H9 (cell line): Measurements from ENCODE around the gene MFSD11. TPM values are rescaled to one million over a fixed set of nuclear protein-coding genes. Genes with fewer than 3 reads are reported as not detected.

Experiments
- DNase-seq: peaks from one replicate; pipeline ENCODE4 v3.0.0-alpha.2; 2017
- H2AFZ ChIP-seq: one replicate; pipeline ENCODE4 v1.6.1; 2013; ENCODE audit warnings: mild to moderate bottlenecking, low read length, control low read depth, moderate library complexity
- H2AK5ac ChIP-seq: 2 replicates; pipeline ENCODE4 v1.6.1; 2013; ENCODE audit warnings: low read length, control low read depth, mixed read lengths; ENCODE audit not compliant: insufficient read length
- H2BK120ac ChIP-seq: one replicate; pipeline ENCODE4 v1.6.1; 2013; ENCODE audit warnings: low read depth, mild to moderate bottlenecking, low read length, control low read depth, inconsistent platforms; ENCODE audit not compliant: poor library complexity, severe bottlenecking
- H2BK12ac ChIP-seq: 2 replicates; pipeline ENCODE4 v1.6.1; 2013; ENCODE audit warnings: low read length, control low read depth, mixed read lengths, low read depth; ENCODE audit not compliant: insufficient read length
- H2BK15ac ChIP-seq: 2 replicates; pipeline ENCODE4 v1.6.1; 2013; ENCODE audit warnings: low read depth, low read length, control low read depth
- H2BK20ac ChIP-seq: one replicate; pipeline ENCODE4 v1.6.1; 2013; ENCODE audit warnings: low read depth, mild to moderate bottlenecking, low read length, control low read depth, inconsistent platforms; ENCODE audit not compliant: poor library complexity, severe bottlenecking
- H2BK5ac ChIP-seq: 2 replicates; pipeline ENCODE4 v1.6.1; 2013; ENCODE audit warnings: low read length, control low read depth, mixed read lengths; ENCODE audit not compliant: insufficient read length
- H3K14ac ChIP-seq: 2 replicates; pipeline ENCODE4 v1.6.1; 2013; ENCODE audit warnings: low read length, control low read depth; ENCODE audit not compliant: insufficient read depth
- H3K18ac ChIP-seq: 2 replicates; pipeline ENCODE4 v1.6.1; 2013; ENCODE audit warnings: low read depth, mild to moderate bottlenecking, mixed read lengths, low read length, control low read depth; ENCODE audit not compliant: insufficient read length
- H3K23ac ChIP-seq: 2 replicates; pipeline ENCODE4 v1.6.1; 2013; ENCODE audit warnings: low read length, control low read depth, mixed read lengths, low read depth; ENCODE audit not compliant: insufficient read length
- H3K23me2 ChIP-seq: 2 replicates; pipeline ENCODE4 v1.6.1; 2013; ENCODE audit warnings: low read depth, mild to moderate bottlenecking, mixed read lengths, low read length, control low read depth; ENCODE audit not compliant: insufficient read length, poor library complexity, severe bottlenecking
- H3K27ac ChIP-seq: 2 replicates; pipeline ENCODE4 v1.5.1; 2013; ENCODE audit warnings: low read length, control low read depth, mixed read lengths, low read depth; ENCODE audit not compliant: insufficient read length
- H3K27me3 ChIP-seq: 2 replicates; pipeline ENCODE4 v1.6.1; 2013; ENCODE audit warnings: low read length, control low read depth, inconsistent platforms; ENCODE audit not compliant: insufficient read depth
- H3K4ac ChIP-seq: 2 replicates; pipeline ENCODE4 v1.6.1; 2013; ENCODE audit warnings: low read depth, mild to moderate bottlenecking, control low read depth, inconsistent platforms, low read length, moderate library complexity
- H3K4me1 ChIP-seq: 2 replicates; pipeline ENCODE4 v1.6.1; 2013; ENCODE audit warnings: low read length, control low read depth, inconsistent platforms; ENCODE audit not compliant: insufficient read depth
- H3K4me2 ChIP-seq: 2 replicates; pipeline ENCODE4 v1.6.1; 2013; ENCODE audit warnings: low read length, control low read depth, mixed read lengths; ENCODE audit not compliant: insufficient read length, insufficient read depth
- H3K56ac ChIP-seq: 2 replicates; pipeline ENCODE4 v1.6.1; 2013; ENCODE audit warnings: low read depth, mild to moderate bottlenecking, mixed read lengths, low read length, control low read depth; ENCODE audit not compliant: insufficient read length
- H3K79me1 ChIP-seq: 2 replicates; pipeline ENCODE4 v1.6.1; 2013; ENCODE audit warnings: low read depth, mild to moderate bottlenecking, moderate library complexity, low read length, control low read depth, inconsistent platforms; ENCODE audit not compliant: insufficient read depth, poor library complexity, severe bottlenecking
- H3K79me2 ChIP-seq: 2 replicates; pipeline ENCODE4 v1.6.1; 2013; ENCODE audit warnings: low read length, control low read depth, inconsistent platforms; ENCODE audit not compliant: insufficient read depth
- H3K9ac ChIP-seq: 2 replicates; pipeline ENCODE4 v1.6.1; 2013; ENCODE audit warnings: low read length, control low read depth, mixed read lengths; ENCODE audit not compliant: insufficient read length; ENCODE audit errors: extremely low read depth
- H3K9me3 ChIP-seq: one replicate; pipeline ENCODE4 v1.6.1; 2013; ENCODE audit warnings: low read depth, low read length, inconsistent platforms; ENCODE audit not compliant: control insufficient read depth
- H3T11ph ChIP-seq: one replicate; pipeline ENCODE4 v1.6.1; 2013; ENCODE audit warnings: mild to moderate bottlenecking, low read length, control low read depth, inconsistent platforms
- H4K20me1 ChIP-seq: one replicate; pipeline ENCODE4 v1.6.1; 2013; ENCODE audit not compliant: control insufficient read depth, insufficient read length, insufficient read depth
- H4K5ac ChIP-seq: 2 replicates; pipeline ENCODE4 v1.6.1; 2013; ENCODE audit warnings: low read depth, mild to moderate bottlenecking, mixed read lengths, low read length, control low read depth; ENCODE audit not compliant: insufficient read length
- H4K8ac ChIP-seq: replicated peaks from 2 replicates; pipeline ENCODE4 v1.6.1; 2013; ENCODE audit warnings: low read length, control low read depth, mixed read lengths, low read depth; ENCODE audit not compliant: insufficient read length
- H4K91ac ChIP-seq: 2 replicates; pipeline ENCODE4 v1.6.1; 2013; ENCODE audit warnings: low read depth, mild to moderate bottlenecking, moderate library complexity, mixed read lengths, low read length, control low read depth; ENCODE audit not compliant: insufficient read length
- H3K27ac Mint-ChIP-seq, 3 experiments: 2 replicates in 2 of 3; 3 replicates in 1 of 3; pipeline ENCODE4 v1.8.0; 2020 to 2021; ENCODE audit warnings: mixed read lengths in 3 of 3, mild to moderate bottlenecking in 1 of 3, moderate library complexity in 1 of 3
- H3K27me3 Mint-ChIP-seq: 2 replicates; pipeline ENCODE4 v1.8.0; 2021; ENCODE audit warnings: low read depth, mild to moderate bottlenecking, moderate library complexity, mixed read lengths
- H3K36me3 Mint-ChIP-seq, 3 experiments: 2 replicates in 2 of 3; 3 replicates in 1 of 3; pipeline ENCODE4 v1.8.0; 2020 to 2021; ENCODE audit warnings: low read depth in 3 of 3, mixed read lengths in 3 of 3; ENCODE audit not compliant: insufficient read depth in 1 of 3
- H3K4me1 Mint-ChIP-seq, 2 experiments: 2 replicates each; pipeline ENCODE4 v1.8.0; 2020; ENCODE audit warnings: mixed read lengths in 2 of 2
- H3K4me3 Mint-ChIP-seq, 2 experiments: 2 replicates in 1 of 2; 3 replicates in 1 of 2; pipeline ENCODE4 v1.8.0; 2020 to 2021; ENCODE audit warnings: mild to moderate bottlenecking in 2 of 2, mixed read lengths in 2 of 2, moderate library complexity in 1 of 2
- H3K9me3 Mint-ChIP-seq, 2 experiments: 2 replicates in 1 of 2; 3 replicates in 1 of 2; pipeline ENCODE4 v1.8.0; 2020; ENCODE audit warnings: mild to moderate bottlenecking in 2 of 2, mixed read lengths in 2 of 2, moderate library complexity in 1 of 2
- CTCF ChIP-seq: fragments of 200-600 bp; sonication (generic); conservative IDR thresholded peaks from 3 replicates; pipeline ENCODE4 v1.8.0; 2021; ENCODE audit warnings: antibody characterized with exemption, mild to moderate bottlenecking
- WGBS: extraction: QIAGEN DNeasy Blood & Tissue Kit; methylation state at CpG from one replicate; pipeline ENCODE4 v1.1.7; 2013; ENCODE audit warnings: missing lambda C conversion rate, low lambda C conversion rate, mixed read lengths; ENCODE audit not compliant: insufficient read length; ENCODE audit errors: extremely low coverage; 5-methylcytosine and 5-hydroxymethylcytosine counted together
- total RNA-seq: library from RNA; stranded (reverse); gene quantifications from 2 replicates; pipeline ENCODE4 v1.2.1, GENCODE V29; 2021

The MFSD11 gene
- total RNA-seq, 1 experiment from 2014 or later: 19.9 TPM

- Histone ChIP-seq H2BK12ac (no peak overlapping the region), H3K79me1 (no peaks in the 10 kb centered on the region), H2BK20ac (no peak overlapping the region), H3K4me1 (no peaks in the 10 kb centered on the region), H3K23ac (no peak overlapping the region), H3K4me2 (no peak overlapping the region), H3T11ph (no peak overlapping the region), H2AFZ (no peak overlapping the region), H4K91ac (no peak overlapping the region), H2BK15ac (no peak overlapping the region), H3K14ac (no peak overlapping the region), H3K79me2 (no peaks in the 10 kb centered on the region), H4K20me1 (no peaks in the 10 kb centered on the region), H3K4ac (no peak overlapping the region), H3K27ac (no peak overlapping the region), H3K56ac (no peak overlapping the region), H3K9ac (no peak overlapping the region), H3K23me2 (no peaks in the 10 kb centered on the region), H4K5ac (no peak overlapping the region), H2AK5ac (no peak overlapping the region), H4K8ac (no peak overlapping the region), H2BK5ac (no peak overlapping the region), H2BK120ac (no peak overlapping the region), H3K27me3 (no peaks in the 10 kb centered on the region), H3K18ac (no peak overlapping the region), H3K9me3 (no peaks in the 10 kb centered on the region)
- WGBS: no CpG with 5 or more reads among the region's 3 CpGs
- Mint-ChIP-seq H3K9me3 (no peaks in the 10 kb centered on the region; a peak in 1 of 5 replicates), H3K4me3 (no peak overlapping the region), H3K4me1 (peaks cover 0 to 6% of the 10 kb centered on the region in 2 experiments; a peak in 3 of 4 replicates), H3K36me3 (peaks cover 16 to 35% (median 22%) of the 10 kb centered on the region in 3 experiments), H3K27ac (no peak overlapping the region), H3K27me3 (no peaks in the 10 kb centered on the region)
- DNase-seq: no peak
- no peak for TF ChIP-seq CTCF
Measured at GRCh38 chr17:76758570-76758969, 20.7 kb downstream of the MFSD11 start.
